Ishikawa (cell line): ENCODE data around the gene MROH7.
A peak's percentile ranks its signal among the peaks of the same experiment; 100 is the strongest.

Experiments
- CEBPB ChIP-seq: IDR thresholded peaks from 2 replicates; pipeline ENCODE4 v1.6.1; 2012
- CREB1 ChIP-seq: IDR thresholded peaks from 2 replicates; pipeline ENCODE4 v1.6.1; 2012; ENCODE audit warnings: low read depth
- EGR1 ChIP-seq: IDR thresholded peaks from 2 replicates; pipeline ENCODE4 v1.6.1; 2012
- EP300 ChIP-seq: IDR thresholded peaks from 2 replicates; pipeline ENCODE4 v1.6.1; 2012; ENCODE audit warnings: borderline replicate concordance
- FOXM1 ChIP-seq: IDR thresholded peaks from 2 replicates; pipeline ENCODE4 v1.6.1; 2012; ENCODE audit warnings: low read depth, borderline replicate concordance
- NFIC ChIP-seq: IDR thresholded peaks from 2 replicates; pipeline ENCODE4 v1.6.1; 2012
- RAD21 ChIP-seq: IDR thresholded peaks from 2 replicates; pipeline ENCODE4 v1.6.1; 2012; ENCODE audit warnings: low read depth
- REST ChIP-seq: IDR thresholded peaks from 2 replicates; pipeline ENCODE4 v1.6.1; 2012; ENCODE audit warnings: low read depth, mild to moderate bottlenecking
- TAF1 ChIP-seq: IDR thresholded peaks from 2 replicates; pipeline ENCODE4 v1.6.1; 2012; ENCODE audit warnings: low read depth, mild to moderate bottlenecking
- TCF12 ChIP-seq: IDR thresholded peaks from 2 replicates; pipeline ENCODE4 v1.6.1; 2012; ENCODE audit warnings: low read depth
- TEAD4 ChIP-seq: IDR thresholded peaks from 2 replicates; pipeline ENCODE4 v1.6.1; 2012
- USF1 ChIP-seq: IDR thresholded peaks from 2 replicates; pipeline ENCODE4 v1.6.1; 2012
- YY1 ChIP-seq: IDR thresholded peaks from 2 replicates; pipeline ENCODE4 v1.6.1; 2012; ENCODE audit warnings: low read depth
- ZBTB7A ChIP-seq: IDR thresholded peaks from 2 replicates; pipeline ENCODE4 v1.6.1; 2012; ENCODE audit warnings: low read depth
- TF ChIP-seq, protein P1 (sequence below): IDR thresholded peaks from 2 replicates; pipeline ENCODE4 v1.6.1; 2012

Gene MROH7

DNA sequence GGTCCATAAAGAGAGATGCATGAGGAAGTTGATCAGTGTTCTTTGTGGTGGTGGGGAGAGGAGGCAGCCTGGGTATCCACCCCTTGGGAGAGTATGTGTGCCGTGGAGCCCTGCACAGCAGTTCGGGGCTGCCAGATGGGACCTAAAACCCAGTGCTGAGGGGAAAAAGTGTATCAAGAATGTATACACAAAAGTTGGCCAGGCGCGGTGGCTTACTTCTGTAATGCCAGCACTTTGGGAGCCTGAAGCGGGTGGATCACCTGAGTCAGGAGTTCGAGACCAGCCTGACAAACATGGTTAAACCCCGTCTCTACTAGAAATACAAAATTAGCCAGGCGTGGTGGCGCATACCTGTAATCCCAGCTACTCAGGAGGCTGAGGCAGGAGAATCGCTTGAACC, 70.0 kb downstream of the MROH7 start:
- TF ChIP-seq TAF1 (no peak), RAD21 (no peak)

GRCh38 chr1:54714881-54715492, 73.4 kb downstream of the MROH7 start:
- TF ChIP-seq YY1 (no peak), TAF1 (no peak), EGR1 (no peak), USF1 (no peak)

DNA sequence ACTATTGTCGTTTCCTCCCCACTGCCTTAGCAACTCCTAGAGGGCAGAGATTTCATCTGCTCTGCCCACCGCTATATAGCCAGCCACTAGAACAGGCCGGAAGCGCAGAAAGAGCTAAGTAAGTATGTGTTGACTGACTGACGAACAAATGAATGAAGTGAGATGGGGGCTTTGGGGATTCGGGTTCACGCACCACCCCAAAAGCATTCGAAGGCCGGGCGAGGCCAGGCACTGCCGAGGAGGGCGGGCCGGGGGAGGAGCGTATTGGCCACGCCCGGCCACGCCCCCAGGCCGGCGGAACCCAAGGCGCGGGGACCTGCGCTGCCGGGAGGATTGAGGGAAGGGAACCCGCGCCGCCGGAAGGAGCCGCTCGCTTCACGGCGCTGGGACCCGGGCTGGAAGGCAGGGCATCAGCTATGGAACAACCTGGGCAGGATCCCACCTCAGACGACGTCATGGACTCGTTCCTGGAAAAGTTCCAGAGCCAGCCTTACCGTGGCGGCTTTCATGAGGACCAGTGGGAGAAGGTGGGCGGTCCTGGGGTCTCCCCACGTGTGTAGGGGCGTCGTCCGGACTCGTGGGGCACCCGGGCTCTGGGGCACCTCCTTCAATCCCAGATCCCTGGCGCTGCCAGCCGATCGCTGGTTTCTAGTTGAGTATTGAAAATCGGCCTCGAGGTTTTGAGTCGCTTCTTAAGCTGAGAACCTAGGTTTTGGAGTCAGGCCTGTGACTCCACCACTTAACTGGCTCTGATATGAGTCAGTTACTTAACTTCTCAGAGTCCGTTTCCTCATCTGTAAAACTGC, 74.1 kb downstream of the MROH7 start, which contains the start of gene TTC4:
Gene TTC4, plus strand, starts transcription at position 369 of the 806 bp plus-strand sequence. Its CDS starts 48 bp downstream, at position 417.
- TF ChIP-seq TAF1 (peak; percentile 99), REST (0 out of 2 replicates have a peak, but pooled peaks have one; percentile 15), USF1 (peak; percentile 60), CREB1 (no peak), FOXM1 (no peak), RAD21 (no peak), TCF12 (peak; percentile 68; the same call in 1 of the 2 replicates), NFIC (0 out of 2 replicates have a peak, but pooled peaks have one; percentile 30), ZBTB7A (0 out of 2 replicates have a peak, but pooled peaks have one; percentile 46), CEBPB (no peak), YY1 (peak; percentile 73; the same call in 1 of the 2 replicates), EP300 (no peak), EGR1 (0 out of 2 replicates have a peak, but pooled peaks have one; percentile 28), TEAD4 (no peak)
- TF ChIP-seq, protein P1, sequence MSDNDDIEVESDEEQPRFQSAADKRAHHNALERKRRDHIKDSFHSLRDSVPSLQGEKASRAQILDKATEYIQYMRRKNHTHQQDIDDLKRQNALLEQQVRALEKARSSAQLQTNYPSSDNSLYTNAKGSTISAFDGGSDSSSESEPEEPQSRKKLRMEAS: peak; percentile 88

- no peak for TF ChIP-seq CEBPB
- TF ChIP-seq RAD21: no peak
- no peak for TF ChIP-seq ZBTB7A
- no peak for TF ChIP-seq EP300
- TF ChIP-seq TCF12: no peak
- no peak for TF ChIP-seq CREB1
- no peak for TF ChIP-seq FOXM1
- no peak for TF ChIP-seq USF1
- TF ChIP-seq YY1: no peak
- TF ChIP-seq, protein P1: no peak
- TF ChIP-seq TAF1: no peak
Measured at GRCh38 chr1:54716299-54717047, 74.9 kb downstream of the MROH7 start.

GRCh38 chr1:54721719-54722118, 80.1 kb downstream of the MROH7 start:
- TF ChIP-seq CEBPB: no peak
- TF ChIP-seq EGR1: no peak
- no peak for TF ChIP-seq TEAD4
- TF ChIP-seq, protein P1: no peak
- no peak for TF ChIP-seq FOXM1
- TF ChIP-seq TAF1: no peak
- TF ChIP-seq YY1: no peak

DNA sequence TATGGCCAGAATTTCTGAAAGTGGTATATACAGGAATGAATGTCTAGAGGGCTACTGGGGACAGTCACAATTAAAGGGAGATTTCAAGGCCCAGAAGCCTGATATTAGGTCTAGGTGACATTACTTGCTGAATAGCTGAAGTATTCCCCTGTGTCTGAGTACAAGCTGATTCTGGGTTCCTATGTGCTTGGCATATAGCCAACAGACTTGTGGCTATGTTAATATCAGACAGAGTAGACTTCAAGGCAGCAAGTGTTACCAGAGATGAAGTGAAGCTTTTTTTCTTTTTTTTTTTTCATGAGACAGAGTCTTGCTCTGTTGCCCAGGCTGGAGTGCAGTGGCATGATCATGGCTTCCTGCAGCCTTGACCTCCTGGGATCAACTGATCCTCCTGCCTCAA, 82.4 kb downstream of the MROH7 start:
- TF ChIP-seq NFIC (no peak), FOXM1 (no peak), TAF1 (no peak)
